Chondrocyte (in vitro differentiated cells): ENCODE data around the gene TMEM158. TPM values are rescaled to one million over a fixed set of nuclear protein-coding genes. Genes with fewer than 3 reads are reported as not detected.

Experiments
- DNase-seq: peaks from one replicate; pipeline ENCODE4 v3.0.0; 2021; ENCODE audit warnings: mixed read lengths, low spot score
- H3K27ac Mint-ChIP-seq: one replicate; pipeline ENCODE4 v1.8.0; 2021; ENCODE audit warnings: mild to moderate bottlenecking, moderate library complexity, mixed read lengths; ENCODE audit not compliant: unreplicated experiment
- H3K27me3 Mint-ChIP-seq: 2 replicates; pipeline ENCODE4 v1.8.0; 2021; ENCODE audit warnings: low read depth, mixed read lengths
- H3K36me3 Mint-ChIP-seq: 2 replicates; pipeline ENCODE4 v1.8.0; 2021; ENCODE audit warnings: low read depth, mixed read lengths
- H3K4me1 Mint-ChIP-seq: 2 replicates; pipeline ENCODE4 v1.8.0; 2021; ENCODE audit warnings: low read depth, mild to moderate bottlenecking, mixed read lengths
- H3K4me3 Mint-ChIP-seq: one replicate; pipeline ENCODE4 v1.8.0; 2021; ENCODE audit warnings: mild to moderate bottlenecking, moderate library complexity, mixed read lengths; ENCODE audit not compliant: unreplicated experiment
- H3K9me3 Mint-ChIP-seq: 2 replicates; pipeline ENCODE4 v1.8.0; 2021; ENCODE audit warnings: low read depth, mixed read lengths
- CTCF ChIP-seq: fragments of 200-600 bp; sonication (generic); IDR thresholded peaks from 2 replicates; pipeline ENCODE4 v1.5.0; 2021; ENCODE audit warnings: antibody characterized with exemption, mild to moderate bottlenecking, moderate library complexity
- total RNA-seq: library from RNA; stranded (reverse); gene quantifications from 3 replicates; pipeline ENCODE4 v1.2.1, GENCODE V29; 2021

TMEM158 gene
- total RNA-seq, 1 donor from 2014 or later = 6.9 TPM

GRCh38 chr3:45272032-45272810 is 46.1 kb upstream of the TMEM158 start:
- H3K27me3 Mint-ChIP-seq = peaks cover 17% of the 10 kb centered on the region
- peaks cover 9% of the 10 kb centered on the region for H3K9me3 Mint-ChIP-seq
- no peaks in the 10 kb centered on the region for H3K36me3 Mint-ChIP-seq

GRCh38 chr3:45269952-45270351 is 43.9 kb upstream of the TMEM158 start:
- H3K4me1 Mint-ChIP-seq = no peaks in the 10 kb centered on the region
- peaks cover 4% of the 10 kb centered on the region for H3K9me3 Mint-ChIP-seq
- H3K36me3 Mint-ChIP-seq = no peaks in the 10 kb centered on the region
- H3K4me3 Mint-ChIP-seq = no peak overlapping the region
- no peak overlapping the region for H3K27ac Mint-ChIP-seq
- peaks cover 16% of the 10 kb centered on the region for H3K27me3 Mint-ChIP-seq
- TF ChIP-seq CTCF = no peak
- DNase-seq = no peak

More at GRCh38 chr3:45272032-45272810, 46.1 kb upstream of the TMEM158 start:
- H3K27ac Mint-ChIP-seq = no peak overlapping the region
- DNase-seq = no peak
- no peak for TF ChIP-seq CTCF
- H3K4me1 Mint-ChIP-seq = no peaks in the 10 kb centered on the region
- H3K4me3 Mint-ChIP-seq = no peak overlapping the region

- Mint-ChIP-seq H3K4me1 (no peaks in the 10 kb centered on the region), H3K27me3 (peaks cover 12% of the 10 kb centered on the region), H3K4me3 (no peak overlapping the region), H3K27ac (no peak overlapping the region), H3K9me3 (peaks cover 4% of the 10 kb centered on the region), H3K36me3 (no peaks in the 10 kb centered on the region)
- no peak for TF ChIP-seq CTCF
- DNase-seq = no peak
These were observed 41.0 kb upstream of the TMEM158 start for GRCh38 chr3:45267097-45267496.

GRCh38 chr3:45261333-45262110 is 35.4 kb upstream of the TMEM158 start:
- no peak for DNase-seq
- H3K9me3 Mint-ChIP-seq = no peaks in the 10 kb centered on the region
- H3K27me3 Mint-ChIP-seq = peaks cover 2% of the 10 kb centered on the region
- H3K27ac Mint-ChIP-seq = peak overlapping the region; percentile 12
- H3K4me1 Mint-ChIP-seq = no peaks in the 10 kb centered on the region
- no peak overlapping the region for H3K4me3 Mint-ChIP-seq
- no peaks in the 10 kb centered on the region for H3K36me3 Mint-ChIP-seq
- no peak for TF ChIP-seq CTCF

GRCh38 chr3:45259133-45259532 is 33.0 kb upstream of the TMEM158 start:
- no peaks in the 10 kb centered on the region for H3K27me3 Mint-ChIP-seq
- no peak for DNase-seq
- H3K27ac Mint-ChIP-seq = no peak overlapping the region
- no peak overlapping the region for H3K4me3 Mint-ChIP-seq
- TF ChIP-seq CTCF = no peak
- no peaks in the 10 kb centered on the region for H3K4me1 Mint-ChIP-seq
- no peaks in the 10 kb centered on the region for H3K9me3 Mint-ChIP-seq
- H3K36me3 Mint-ChIP-seq = no peaks in the 10 kb centered on the region
